NCI-H510A (cell line): ENCODE results near the gene FBXL13.
"Not testable (repeated sequence)": the region's sequence is repeated elsewhere in the genome, so short reads cannot be mapped to it uniquely, and the experiment has no call there.

ENCODE experiments used
- DNase-seq: peaks from one replicate; lab custom pipeline; 2025; lab: John Stamatoyannopoulos, UW

Gene FBXL13

GRCh38 chr7:103079836-103080235, 5.2 kb upstream of the FBXL13 start:
- no peak for DNase-seq

GRCh38 chr7:103078226-103078625, 3.6 kb upstream of the FBXL13 start:
- not testable (repeated sequence) for DNase-seq

- DNase-seq = no peak
These were observed 2.7 kb upstream of the FBXL13 start for GRCh38 chr7:103077318-103077717.

GRCh38 chr7:103076764-103077163, 2.2 kb upstream of the FBXL13 start:
- no peak for DNase-seq

GRCh38 chr7:103075337-103075918, 832 bp upstream of the FBXL13 start:
- DNase-seq = peak; percentile 29

GRCh38 chr7:103073989-103074518, 542 bp downstream of the FBXL13 start:
- peak; percentile 2 for DNase-seq

- DNase-seq = no peak
These were observed 3.6 kb downstream of the FBXL13 start for GRCh38 chr7:103071000-103071399.

- no peak for DNase-seq
These were observed 5.9 kb downstream of the FBXL13 start for GRCh38 chr7:103068414-103069403.

GRCh38 chr7:103065667-103066066, 8.9 kb downstream of the FBXL13 start:
- DNase-seq = no peak

- no peak for DNase-seq
These were observed 10.7 kb downstream of the FBXL13 start for GRCh38 chr7:103063895-103064294.

GRCh38 chr7:103059471-103059870, 15.1 kb downstream of the FBXL13 start:
- no peak for DNase-seq

- DNase-seq = no peak
These were observed 16.5 kb downstream of the FBXL13 start for GRCh38 chr7:103058122-103058521.

GRCh38 chr7:103056006-103056405, 18.6 kb downstream of the FBXL13 start:
- DNase-seq = not testable (repeated sequence)

GRCh38 chr7:103051519-103051918, 23.1 kb downstream of the FBXL13 start:
- DNase-seq = no peak

GRCh38 chr7:103048833-103049232, 25.8 kb downstream of the FBXL13 start:
- no peak for DNase-seq

- not testable (repeated sequence) for DNase-seq
These were observed 32.8 kb downstream of the FBXL13 start for GRCh38 chr7:103041815-103042214.

- peak; percentile 54 for DNase-seq
These were observed 36.5 kb downstream of the FBXL13 start for GRCh38 chr7:103037823-103038739.

GRCh38 chr7:103037476-103037822, 37.1 kb downstream of the FBXL13 start:
- DNase-seq = no peak

GRCh38 chr7:103034318-103034717, 40.3 kb downstream of the FBXL13 start:
- not testable (repeated sequence) for DNase-seq

- no peak for DNase-seq
These were observed 42.8 kb downstream of the FBXL13 start for GRCh38 chr7:103031781-103032180.

GRCh38 chr7:103031024-103031423, 43.6 kb downstream of the FBXL13 start:
- no peak for DNase-seq

GRCh38 chr7:103025341-103025740, 49.3 kb downstream of the FBXL13 start:
- no peak for DNase-seq
